BE2C (cell line): ENCODE results near the gene IL32. TPM values are rescaled to one million over a fixed set of nuclear protein-coding genes. Genes with fewer than 3 reads are reported as not detected.

ENCODE experiments used
- DNase-seq: peaks from one replicate; pipeline ENCODE4 v3.0.0-alpha.2; 2020
- H3K27me3 ChIP-seq: fragments of 250-450 bp; sonication (Bioruptor Pico); 2 replicates; pipeline ENCODE4 v1.5.1; 2020; ENCODE audit warnings: mild to moderate bottlenecking
- H3K36me3 ChIP-seq: fragments of 250-450 bp; sonication (Bioruptor Pico); 2 replicates; pipeline ENCODE4 v1.5.1; 2020; ENCODE audit warnings: mild to moderate bottlenecking
- H3K4me1 ChIP-seq: fragments of 250-450 bp; sonication (Bioruptor Pico); 2 replicates; pipeline ENCODE4 v1.5.1; 2020
- H3K4me3 ChIP-seq: 2 replicates; pipeline ENCODE4 v1.5.1; 2011; ENCODE audit warnings: low read depth, low read length
- H3K9me3 ChIP-seq: fragments of 250-450 bp; sonication (Bioruptor Pico); 2 replicates; pipeline ENCODE4 v1.5.1; 2020
- CTCF ChIP-seq: IDR thresholded peaks from 2 replicates; pipeline ENCODE4 v1.5.1; 2012; ENCODE audit warnings: mild to moderate bottlenecking, low read depth, low read length
- polyA plus RNA-seq: library from polyadenylated mRNA; unstranded; fragments of >200 nt; gene quantifications from one replicate; pipeline ENCODE4 v1.2.1, GENCODE V29; 2012; ENCODE audit warnings: low read depth, missing spikeins; ENCODE audit not compliant: insufficient read length, insufficient read depth

The IL32 gene
- polyA plus RNA-seq = 0.94 TPM

GRCh38 chr16:3065069-3065741 lies at the start of gene IL32:
IL32 (plus strand) TSS chr16:3065640; CDS start chr16:3065812, 172 bp downstream.
- TF ChIP-seq CTCF = no peak
- H3K9me3 ChIP-seq = no peaks in the 10 kb centered on the region; the same call in 1 of the 2 replicates
- H3K36me3 ChIP-seq = no peaks in the 10 kb centered on the region
- H3K4me1 ChIP-seq = no peaks in the 10 kb centered on the region
- no peaks in the 10 kb centered on the region for H3K27me3 ChIP-seq
- DNase-seq = no peak
- no peak within 1 kb of the TSS for H3K4me3 ChIP-seq

DNA sequence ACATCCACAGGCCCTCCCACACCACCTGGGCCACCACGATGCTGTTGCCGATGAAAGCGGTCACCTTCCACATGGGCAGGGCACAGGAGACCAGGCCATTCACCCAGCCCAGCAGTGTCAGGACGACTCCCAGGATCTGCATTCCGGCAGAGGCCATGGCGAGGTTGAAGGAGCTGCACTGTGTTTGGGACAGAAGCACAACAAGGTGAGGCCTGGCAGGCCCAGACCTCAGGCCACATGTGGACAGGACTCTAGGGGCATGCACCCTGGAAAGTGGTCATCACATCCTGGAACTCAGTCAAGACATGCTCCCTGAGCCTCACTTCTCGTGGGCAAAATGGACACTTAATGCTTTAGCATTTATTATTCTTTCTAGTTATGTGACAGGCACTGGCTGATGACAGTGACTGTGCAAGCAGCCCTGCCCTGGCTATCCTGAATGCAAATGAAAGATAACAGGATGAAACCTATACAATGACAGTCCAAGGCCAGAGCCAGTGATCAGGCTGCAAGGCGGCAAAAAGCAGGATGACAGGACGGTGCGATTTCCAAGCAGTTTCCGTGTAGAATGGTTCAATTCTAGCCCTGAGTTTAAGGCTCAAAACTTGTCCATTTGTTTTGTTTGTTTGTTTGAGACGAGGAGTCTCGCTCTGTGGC lies 49.4 kb upstream of the IL32 start:
- no peak overlapping the region for H3K4me3 ChIP-seq
- TF ChIP-seq CTCF = no peak

DNA sequence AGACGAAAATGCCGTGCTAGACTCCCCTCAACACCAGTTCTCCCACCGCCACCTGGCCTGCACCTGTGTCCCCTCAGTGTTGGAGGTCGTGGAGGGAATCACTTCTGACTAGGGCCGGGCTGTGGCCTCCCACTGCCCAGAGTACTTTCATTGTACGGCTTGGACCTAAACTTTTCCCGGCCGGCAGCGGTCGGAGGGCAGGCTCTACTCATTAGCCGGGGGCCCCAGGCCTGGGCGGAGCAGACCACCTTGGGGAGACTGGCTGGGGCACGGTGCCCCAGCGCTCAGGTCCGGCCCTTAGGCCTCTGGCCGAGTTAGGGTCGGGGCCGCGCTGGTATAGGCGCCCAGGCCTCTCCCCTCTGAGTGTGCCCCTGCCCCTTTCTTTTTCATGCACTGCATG lies 48.1 kb upstream of the IL32 start:
- H3K4me3 ChIP-seq = no peak overlapping the region
- no peaks in the 10 kb centered on the region for H3K36me3 ChIP-seq
- H3K27me3 ChIP-seq = peaks cover under 1% of the 10 kb centered on the region; the same call in 1 of the 2 replicates
- no peak for DNase-seq
- H3K9me3 ChIP-seq = no peaks in the 10 kb centered on the region
- no peak for TF ChIP-seq CTCF
- peaks cover 12% of the 10 kb centered on the region for H3K4me1 ChIP-seq

More for the DNA sequence above, 49.4 kb upstream of the IL32 start:
- no peak for DNase-seq
- Histone ChIP-seq H3K36me3 (no peaks in the 10 kb centered on the region), H3K9me3 (no peaks in the 10 kb centered on the region), H3K4me1 (peaks cover 2% of the 10 kb centered on the region), H3K27me3 (peaks cover 10% of the 10 kb centered on the region; the same call in 1 of the 2 replicates)

- no peaks in the 10 kb centered on the region for H3K36me3 ChIP-seq
- H3K4me1 ChIP-seq = peaks cover 18% of the 10 kb centered on the region
- TF ChIP-seq CTCF = peak; percentile 40
- DNase-seq = peak; percentile 68
- no peak within 1 kb of the TSS for H3K4me3 ChIP-seq
- H3K9me3 ChIP-seq = no peaks in the 10 kb centered on the region
- no peaks in the 10 kb centered on the region for H3K27me3 ChIP-seq
Measured at GRCh38 chr16:3017794-3018506, 47.5 kb upstream of the IL32 start, which contains the start of gene CLDN6. CLDN6 (minus strand) TSS chr16:3018183; CDS start chr16:3016021, 2,162 bp downstream.

- no peaks in the 10 kb centered on the region for H3K36me3 ChIP-seq
- H3K27me3 ChIP-seq = no peaks in the 10 kb centered on the region
- peaks cover 20% of the 10 kb centered on the region for H3K4me1 ChIP-seq
- TF ChIP-seq CTCF = no peak
- H3K9me3 ChIP-seq = no peaks in the 10 kb centered on the region
- DNase-seq = no peak
- peak overlapping the region; percentile 54 for H3K4me3 ChIP-seq
Measured at GRCh38 chr16:3019594-3020246, 45.7 kb upstream of the IL32 start.
